ENCODE results near the gene C6orf120. TPM values are rescaled to one million over a fixed set of nuclear protein-coding genes. Genes with fewer than 3 reads are reported as not detected.

Gene C6orf120
- total and polyA plus RNA-seq, 10 donors, result 6.7 to 39.5 (median 22.2) TPM

GRCh38 chr6:169668203-169668847 lies 33.6 kb upstream of the C6orf120 start:
- no peak for TF ChIP-seq CTCF (IDR thresholded peaks at IDR 0.05 in 8 of 11, conservative IDR thresholded peaks at IDR 0.05 in 3 of 11)
- no peak for TF ChIP-seq POLR2A (IDR thresholded peaks at IDR 0.05)
- TF ChIP-seq POLR2AphosphoS5 (IDR thresholded peaks at IDR 0.05), result no peak
- no peaks in the 10 kb centered on the region for H3K27me3 ChIP-seq (replicated peaks in 1 of 7)
- H3K9me3 ChIP-seq, result no peaks in the 10 kb centered on the region
- DNase-seq, result no peak
- H3K36me3 ChIP-seq, result peaks cover 4 to 74% (median 28%) of the 10 kb centered on the region in 6 donors
- intact Hi-C loops (cut with DNase I; ENCODE audit: low total_unique reads), result no loop called here
- 93 to 96% (median 95%) methylated on average over 15 of the region's 15 CpGs for WGBS, 5 donors
- H3K27ac ChIP-seq, result no peak overlapping the region
- no peak overlapping the region for H3K4me3 ChIP-seq
- peaks cover 0 to 17% (median 10%) of the 10 kb centered on the region in 6 donors for H3K4me1 ChIP-seq

- DNase-seq, result no peak
- WGBS, 5 donors, result 75 to 88% (median 86%) methylated on average over 6 of the region's 6 CpGs
Observed at GRCh38 chr6:169669147-169669546, 32.8 kb upstream of the C6orf120 start.

GRCh38 chr6:169669889-169670288 lies 32.0 kb upstream of the C6orf120 start:
- H3K9me3 ChIP-seq, result no peaks in the 10 kb centered on the region
- WGBS, 5 donors, result 28 to 32% (median 30%) methylated on average over 7 of the region's 7 CpGs
- H3K4me3 ChIP-seq, result no peak overlapping the region
- intact Hi-C loops (cut with DNase I; ENCODE audit: low total_unique reads), result no loop called here
- TF ChIP-seq POLR2A (IDR thresholded peaks at IDR 0.05), result no peak
- peak in 1 of 3 donors; percentile 74 for TF ChIP-seq POLR2AphosphoS5 (IDR thresholded peaks at IDR 0.05)
- DNase-seq, result no peak
- peaks cover 0 to 17% (median 10%) of the 10 kb centered on the region in 6 donors for H3K4me1 ChIP-seq
- H3K27me3 ChIP-seq (replicated peaks in 1 of 7), result no peaks in the 10 kb centered on the region
- peak overlapping the region in 7 of 8 donors; percentile 44 to 77 (median 70) for H3K27ac ChIP-seq
- H3K36me3 ChIP-seq, result peaks cover 4 to 61% (median 18%) of the 10 kb centered on the region in 6 donors

More at GRCh38 chr6:169669147-169669546, 32.8 kb upstream of the C6orf120 start:
- peaks cover 4 to 66% (median 21%) of the 10 kb centered on the region in 6 donors for H3K36me3 ChIP-seq
- no peak overlapping the region for H3K4me3 ChIP-seq
- intact Hi-C loops (cut with DNase I; ENCODE audit: low total_unique reads), result no loop called here
- peak overlapping the region in 7 of 8 donors; percentile 12 to 77 (median 70) for H3K27ac ChIP-seq
- no peaks in the 10 kb centered on the region for H3K27me3 ChIP-seq (replicated peaks in 1 of 7)
- no peaks in the 10 kb centered on the region for H3K9me3 ChIP-seq
- TF ChIP-seq CTCF (IDR thresholded peaks at IDR 0.05 in 8 of 11, conservative IDR thresholded peaks at IDR 0.05 in 3 of 11), result no peak
- TF ChIP-seq POLR2AphosphoS5 (IDR thresholded peaks at IDR 0.05), result no peak
- TF ChIP-seq POLR2A (IDR thresholded peaks at IDR 0.05), result no peak
- H3K4me1 ChIP-seq, result peaks cover 0 to 17% (median 10%) of the 10 kb centered on the region in 6 donors

- WGBS, 5 donors, result 94 to 98% (median 96%) methylated on average over 5 of the region's 5 CpGs
- H3K4me1 ChIP-seq, result peaks cover 0 to 17% (median 10%) of the 10 kb centered on the region in 6 donors
- H3K27ac ChIP-seq, result no peak overlapping the region
- H3K27me3 ChIP-seq (replicated peaks in 1 of 7), result no peaks in the 10 kb centered on the region
- intact Hi-C loops (cut with DNase I; ENCODE audit: low total_unique reads), result no loop called here
- no peaks in the 10 kb centered on the region for H3K9me3 ChIP-seq
- no peak for DNase-seq
- TF ChIP-seq POLR2AphosphoS5 (IDR thresholded peaks at IDR 0.05) (no peak), CTCF (IDR thresholded peaks at IDR 0.05 in 8 of 11, conservative IDR thresholded peaks at IDR 0.05 in 3 of 11) (no peak), POLR2A (IDR thresholded peaks at IDR 0.05) (no peak)
- H3K36me3 ChIP-seq, result peaks cover 1 to 49% (median 14%) of the 10 kb centered on the region in 6 donors
- H3K4me3 ChIP-seq, result no peak overlapping the region
Observed at GRCh38 chr6:169671563-169671962, 30.4 kb upstream of the C6orf120 start.
